ENCODE data around the gene SIK3.

SIK3 gene

GRCh38 chr11:116890193-116890592, 208.0 kb downstream of the SIK3 start:
- no peak for DNase-seq

GRCh38 chr11:116888884-116889549, 209.2 kb downstream of the SIK3 start:
- DNase-seq = no peak

GRCh38 chr11:116888024-116888423, 210.2 kb downstream of the SIK3 start:
- DNase-seq = no peak

GRCh38 chr11:116885951-116886655, 212.1 kb downstream of the SIK3 start:
- no peak for DNase-seq

GRCh38 chr11:116882386-116882785, 215.8 kb downstream of the SIK3 start:
- DNase-seq = no peak

- DNase-seq = no peak
Measured at GRCh38 chr11:116881143-116881542, 217.1 kb downstream of the SIK3 start.

GRCh38 chr11:116879800-116880625, 218.2 kb downstream of the SIK3 start:
- DNase-seq = peak; percentile 51

GRCh38 chr11:116876656-116877055, 221.6 kb downstream of the SIK3 start:
- no peak for DNase-seq

- DNase-seq = no peak
Measured at GRCh38 chr11:116875194-116875593, 223.0 kb downstream of the SIK3 start.

GRCh38 chr11:116874251-116874650, 224.0 kb downstream of the SIK3 start:
- DNase-seq = no peak

GRCh38 chr11:116873381-116873780, 224.8 kb downstream of the SIK3 start:
- no peak for DNase-seq

GRCh38 chr11:116871248-116871647, 227.0 kb downstream of the SIK3 start:
- DNase-seq = no peak

GRCh38 chr11:116870054-116870453, 228.2 kb downstream of the SIK3 start:
- no peak for DNase-seq

GRCh38 chr11:116869610-116870009, 228.6 kb downstream of the SIK3 start:
- DNase-seq = no peak

GRCh38 chr11:116868066-116868465, 230.2 kb downstream of the SIK3 start:
- DNase-seq = no peak

- no peak for DNase-seq
Measured at GRCh38 chr11:116867619-116868018, 230.6 kb downstream of the SIK3 start.

GRCh38 chr11:116866804-116867455, 231.3 kb downstream of the SIK3 start:
- DNase-seq = no peak

- no peak for DNase-seq
Measured at GRCh38 chr11:116865696-116866095, 232.5 kb downstream of the SIK3 start.

- no peak for DNase-seq
Measured at GRCh38 chr11:116864531-116864930, 233.7 kb downstream of the SIK3 start.

GRCh38 chr11:116862951-116863350, 235.3 kb downstream of the SIK3 start:
- DNase-seq = no peak

- no peak for DNase-seq
Measured at GRCh38 chr11:116862185-116862584, 236.0 kb downstream of the SIK3 start.

GRCh38 chr11:116861539-116861938, 236.7 kb downstream of the SIK3 start:
- DNase-seq = no peak

GRCh38 chr11:116860303-116860702, 237.9 kb downstream of the SIK3 start:
- no peak for DNase-seq

Measured in DMS153 (cell line).